Effector memory CD8-positive, alpha-beta T cell (primary cell): ENCODE results near the gene KY.

Experiments
- ATAC-seq: fragments of 150-1000 bp; cut with Tn5 transposase; replicated peaks from 2 replicates; pipeline ENCODE4 v1.10.0; 2021; ENCODE audit warnings: mild to moderate bottlenecking, moderate library complexity
- DNase-seq, 3 experiments: peaks; one replicate each; pipeline ENCODE4 v3.0.0; 2021
- H3K27ac Mint-ChIP-seq, 2 donors: one replicate each; pipeline ENCODE4 v1.8.0; 2022; ENCODE audit warnings: mild to moderate bottlenecking in 2 of 2, mixed read lengths in 2 of 2, moderate library complexity in 2 of 2
- H3K27me3 Mint-ChIP-seq, 2 donors: one replicate each; pipeline ENCODE4 v1.8.0; 2022; ENCODE audit warnings: mixed read lengths in 2 of 2
- H3K36me3 Mint-ChIP-seq: one replicate; pipeline ENCODE4 v1.8.0; 2022; ENCODE audit warnings: mild to moderate bottlenecking, moderate library complexity, mixed read lengths; ENCODE audit not compliant: insufficient read depth
- H3K4me1 Mint-ChIP-seq, 2 donors: one replicate each; pipeline ENCODE4 v1.8.0; 2022; ENCODE audit warnings: low read depth in 2 of 2, mixed read lengths in 2 of 2
- H3K4me3 Mint-ChIP-seq, 2 donors: one replicate each; pipeline ENCODE4 v1.8.0; 2022; ENCODE audit warnings: mild to moderate bottlenecking in 2 of 2, mixed read lengths in 2 of 2, moderate library complexity in 2 of 2
- H3K9me3 Mint-ChIP-seq, 2 donors: one replicate each; pipeline ENCODE4 v1.8.0; 2022; ENCODE audit warnings: mixed read lengths in 2 of 2

KY gene

GRCh38 chr3:134647902-134648760 is 2.7 kb downstream of the KY start:
- Mint-ChIP-seq H3K4me1 (peaks cover 0 to 3% of the 10 kb centered on the region in 2 donors), H3K27me3 (peaks cover 0 to 59% of the 10 kb centered on the region in 2 donors), H3K4me3 (no peak overlapping the region), H3K9me3 (no peaks in the 10 kb centered on the region), H3K27ac (no peak overlapping the region), H3K36me3 (no peaks in the 10 kb centered on the region)
- DNase-seq: no peak
- ATAC-seq: no peak

GRCh38 chr3:134646086-134646485 is 4.7 kb downstream of the KY start:
- Mint-ChIP-seq H3K9me3 (no peaks in the 10 kb centered on the region), H3K36me3 (no peaks in the 10 kb centered on the region)

GRCh38 chr3:134645515-134645914 is 5.3 kb downstream of the KY start:
- H3K4me1 Mint-ChIP-seq: peaks cover 0 to 2% of the 10 kb centered on the region in 2 donors
- ATAC-seq (no peak), DNase-seq (no peak)
- H3K27ac Mint-ChIP-seq: no peak overlapping the region
- H3K36me3 Mint-ChIP-seq: no peaks in the 10 kb centered on the region
- H3K27me3 Mint-ChIP-seq: peaks cover 0 to 39% of the 10 kb centered on the region in 2 donors
- no peaks in the 10 kb centered on the region for H3K9me3 Mint-ChIP-seq
- no peak overlapping the region for H3K4me3 Mint-ChIP-seq

More at GRCh38 chr3:134646086-134646485, 4.7 kb downstream of the KY start:
- DNase-seq: no peak
- no peak for ATAC-seq
- no peak overlapping the region for H3K4me3 Mint-ChIP-seq
- H3K27ac Mint-ChIP-seq: no peak overlapping the region
- H3K27me3 Mint-ChIP-seq: peaks cover 0 to 43% of the 10 kb centered on the region in 2 donors
- H3K4me1 Mint-ChIP-seq: peaks cover 0 to 2% of the 10 kb centered on the region in 2 donors

GRCh38 chr3:134644731-134645514 is 5.9 kb downstream of the KY start:
- no peaks in the 10 kb centered on the region for H3K9me3 Mint-ChIP-seq
- DNase-seq: no peak
- ATAC-seq: no peak
- H3K4me3 Mint-ChIP-seq: no peak overlapping the region
- peaks cover 0 to 33% of the 10 kb centered on the region in 2 donors for H3K27me3 Mint-ChIP-seq
- H3K36me3 Mint-ChIP-seq: no peaks in the 10 kb centered on the region
- H3K27ac Mint-ChIP-seq: no peak overlapping the region
- no peaks in the 10 kb centered on the region for H3K4me1 Mint-ChIP-seq

GRCh38 chr3:134643150-134643675 is 7.6 kb downstream of the KY start:
- no peaks in the 10 kb centered on the region for H3K4me1 Mint-ChIP-seq
- ATAC-seq (no peak), DNase-seq (no peak)
- no peak overlapping the region for H3K4me3 Mint-ChIP-seq
- H3K9me3 Mint-ChIP-seq: no peaks in the 10 kb centered on the region
- no peaks in the 10 kb centered on the region for H3K36me3 Mint-ChIP-seq
- peaks cover 0 to 16% of the 10 kb centered on the region in 2 donors for H3K27me3 Mint-ChIP-seq
- no peak overlapping the region for H3K27ac Mint-ChIP-seq

- no peaks in the 10 kb centered on the region for H3K9me3 Mint-ChIP-seq
- peaks cover 0 to 15% of the 10 kb centered on the region in 2 donors for H3K27me3 Mint-ChIP-seq
- ATAC-seq (no peak), DNase-seq (no peak)
- H3K4me3 Mint-ChIP-seq: no peak overlapping the region
- no peaks in the 10 kb centered on the region for H3K36me3 Mint-ChIP-seq
- no peak overlapping the region for H3K27ac Mint-ChIP-seq
- no peaks in the 10 kb centered on the region for H3K4me1 Mint-ChIP-seq
Measured at GRCh38 chr3:134642445-134643149, 8.2 kb downstream of the KY start.

GRCh38 chr3:134641671-134642300 is 9.0 kb downstream of the KY start:
- no peak for DNase-seq
- H3K36me3 Mint-ChIP-seq: no peaks in the 10 kb centered on the region
- ATAC-seq: no peak
- no peaks in the 10 kb centered on the region for H3K9me3 Mint-ChIP-seq
- H3K27me3 Mint-ChIP-seq: peaks cover 0 to 15% of the 10 kb centered on the region in 2 donors
- H3K27ac Mint-ChIP-seq: no peak overlapping the region
- H3K4me3 Mint-ChIP-seq: no peak overlapping the region
- H3K4me1 Mint-ChIP-seq: no peaks in the 10 kb centered on the region

- Mint-ChIP-seq H3K27ac (no peak overlapping the region), H3K4me3 (no peak overlapping the region), H3K4me1 (no peaks in the 10 kb centered on the region), H3K27me3 (peaks cover 0 to 15% of the 10 kb centered on the region in 2 donors), H3K36me3 (no peaks in the 10 kb centered on the region), H3K9me3 (no peaks in the 10 kb centered on the region)
- ATAC-seq (no peak), DNase-seq (no peak)
Measured at GRCh38 chr3:134640872-134641470, 9.9 kb downstream of the KY start.

- no peak for ATAC-seq
Measured at GRCh38 chr3:134640378-134640777, 10.4 kb downstream of the KY start.

GRCh38 chr3:134638385-134639030 is 12.3 kb downstream of the KY start:
- ATAC-seq (no peak), DNase-seq (no peak)
- Mint-ChIP-seq H3K27me3 (no peaks in the 10 kb centered on the region), H3K27ac (no peak overlapping the region), H3K4me3 (no peak overlapping the region), H3K9me3 (no peaks in the 10 kb centered on the region), H3K36me3 (no peaks in the 10 kb centered on the region), H3K4me1 (no peaks in the 10 kb centered on the region)

More at GRCh38 chr3:134640378-134640777, 10.4 kb downstream of the KY start:
- Mint-ChIP-seq H3K4me3 (no peak overlapping the region), H3K27me3 (peaks cover 0 to 11% of the 10 kb centered on the region in 2 donors), H3K4me1 (no peaks in the 10 kb centered on the region), H3K27ac (no peak overlapping the region), H3K9me3 (no peaks in the 10 kb centered on the region), H3K36me3 (no peaks in the 10 kb centered on the region)
- no peak for DNase-seq

- H3K36me3 Mint-ChIP-seq: no peaks in the 10 kb centered on the region
- no peak for ATAC-seq
- H3K27ac Mint-ChIP-seq: no peak overlapping the region
- no peak for DNase-seq
- H3K9me3 Mint-ChIP-seq: peaks cover 0 to 10% of the 10 kb centered on the region in 2 donors
- H3K4me1 Mint-ChIP-seq: no peaks in the 10 kb centered on the region
- no peaks in the 10 kb centered on the region for H3K27me3 Mint-ChIP-seq
- no peak overlapping the region for H3K4me3 Mint-ChIP-seq
Measured at GRCh38 chr3:134636406-134636805, 14.4 kb downstream of the KY start.

- Mint-ChIP-seq H3K36me3 (no peaks in the 10 kb centered on the region), H3K27me3 (peaks cover 9 to 15% of the 10 kb centered on the region in 2 donors), H3K9me3 (peaks cover 0 to 21% of the 10 kb centered on the region in 2 donors), H3K27ac (no peak overlapping the region), H3K4me1 (no peaks in the 10 kb centered on the region), H3K4me3 (no peak overlapping the region)
- no peak for ATAC-seq
- DNase-seq: no peak
Measured at GRCh38 chr3:134630506-134630905, 20.3 kb downstream of the KY start.
